SK-N-SH (cell line): Measurements from ENCODE around the gene TRPM3. TPM values are rescaled to one million over a fixed set of nuclear protein-coding genes. Genes with fewer than 3 reads are reported as not detected.

Source experiments
- CTCF ChIA-PET: fragments of 300-600, 350-600 bp; formaldehyde crosslinking; extraction: SDS; loops from one replicate; lab custom pipeline; 2021; lab: Yijun Ruan, JAX
- POLR2A ChIA-PET: fragments of 350-600 bp; sonication (Branson Sonifier 250); formaldehyde crosslinking; extraction: SDS; loops from one replicate; lab custom pipeline; 2020; ENCODE audit warnings: antibody characterized with exemption, inconsistent platforms; lab: Yijun Ruan, JAX
- DNase-seq: peaks from one replicate; pipeline ENCODE4 v3.0.0; 2012
- H2AFZ ChIP-seq: fragments of 200-600 bp; sonication (generic); 2 replicates; pipeline ENCODE4 v1.8.1; 2016; ENCODE audit warnings: antibody characterized with exemption, mild to moderate bottlenecking, low read depth
- H3F3A ChIP-seq: fragments of 200-600 bp; sonication (generic); replicated peaks from 2 replicates; pipeline ENCODE3; 2016; ENCODE audit warnings: antibody characterized with exemption, mild to moderate bottlenecking; ENCODE audit not compliant: insufficient read depth
- H3K27ac ChIP-seq, 2 experiments: fragments of 200-500 bp in 1 of 2; fragments of 200-600 bp in 1 of 2; sonication (Bioruptor generic) in 1 of 2; sonication (generic), shearing (Covaris generic) in 1 of 2; 2 replicates each; pipeline versions ENCODE4 v1.5.1 to v1.6.1; 2014 to 2016; ENCODE audit warnings: low read depth in 2 of 2, inconsistent platforms in 1 of 2, low read length in 1 of 2, mild to moderate bottlenecking in 1 of 2, mixed read lengths in 1 of 2
- H3K27me3 ChIP-seq: fragments of 200-600 bp; sonication (generic), shearing (Covaris generic); 2 replicates; pipeline ENCODE4 v1.6.1; 2016; ENCODE audit warnings: mixed run types; ENCODE audit not compliant: insufficient read depth
- H3K36me3 ChIP-seq, 2 experiments: fragments of 200-500 bp in 1 of 2; fragments of 200-600 bp in 1 of 2; sonication (Bioruptor generic) in 1 of 2; sonication (generic) in 1 of 2; replicated peaks in 1 of 2; 2 replicates each; pipeline versions ENCODE3 to v1.5.1; 2014 to 2016; ENCODE audit warnings: low read length in 1 of 2, mild to moderate bottlenecking in 1 of 2; ENCODE audit not compliant: insufficient read depth in 2 of 2, control insufficient read depth in 1 of 2
- H3K4me1 ChIP-seq, 2 experiments: fragments of 200-500 bp in 1 of 2; fragments of 200-600 bp in 1 of 2; sonication (Bioruptor generic) in 1 of 2; sonication (generic), shearing (Covaris generic) in 1 of 2; 2 replicates each; pipeline versions ENCODE4 v1.5.1 to v1.6.1; 2014 to 2016; ENCODE audit warnings: low read depth in 1 of 2, low read length in 1 of 2, mixed run types in 1 of 2; ENCODE audit not compliant: insufficient read depth in 2 of 2, control insufficient read depth in 1 of 2
- H3K4me2 ChIP-seq: fragments of 200-600 bp; sonication (generic), shearing (Covaris generic); 2 replicates; pipeline ENCODE4 v1.6.1; 2017; ENCODE audit warnings: mixed run types
- H3K4me3 ChIP-seq, 2 experiments: fragments of 200-500 bp in 1 of 2; fragments of 200-600 bp in 1 of 2; sonication (Bioruptor generic) in 1 of 2; sonication (generic), shearing (Covaris generic) in 1 of 2; 2 replicates each; pipeline versions ENCODE4 v1.5.1 to v1.8.1; 2014 to 2016; ENCODE audit warnings: low read depth in 2 of 2, inconsistent platforms in 1 of 2, low read length in 1 of 2, mild to moderate bottlenecking in 1 of 2, mixed read lengths in 1 of 2, moderate library complexity in 1 of 2
- H3K79me2 ChIP-seq: fragments of 200-600 bp; sonication (generic); 2 replicates; pipeline ENCODE4 v1.8.1; 2017; ENCODE audit warnings: mild to moderate bottlenecking; ENCODE audit not compliant: insufficient read depth
- H3K9ac ChIP-seq: fragments of 200-600 bp; sonication (generic); 2 replicates; pipeline ENCODE4 v1.6.1; 2017; ENCODE audit warnings: mixed run types
- H3K9me2 ChIP-seq: fragments of 200-600 bp; sonication (generic); 2 replicates; pipeline ENCODE4 v1.6.1; 2017; ENCODE audit warnings: mixed run types
- H3K9me3 ChIP-seq: fragments of 200-600 bp; sonication (generic); 2 replicates; pipeline ENCODE4 v1.6.1; 2017; ENCODE audit warnings: mixed run types, mild to moderate bottlenecking, moderate library complexity
- H4K20me1 ChIP-seq: fragments of 200-600 bp; sonication (generic); 2 replicates; pipeline ENCODE4 v1.6.1; 2017; ENCODE audit warnings: mild to moderate bottlenecking, mixed run types; ENCODE audit not compliant: insufficient read depth
- ELF1 ChIP-seq: IDR thresholded peaks from 2 replicates; pipeline ENCODE4 v1.4.0; 2012
- EP300 ChIP-seq, 2 experiments: IDR thresholded peaks; 2 replicates each; pipeline versions ENCODE4 v1.4.0 to v1.6.1; 2012; ENCODE audit warnings: borderline replicate concordance in 1 of 2, low read depth in 1 of 2, low read length in 1 of 2
- EZH2phosphoT487 ChIP-seq: fragments of 200-600 bp; sonication (generic); IDR thresholded peaks from 2 replicates; pipeline ENCODE4 v1.6.1; 2017; ENCODE audit warnings: low read depth, mixed run types, mild to moderate bottlenecking, antibody characterized with exemption, moderate library complexity, borderline replicate concordance
- FOSL2 ChIP-seq: IDR thresholded peaks from 2 replicates; pipeline ENCODE4 v1.4.0; 2012; ENCODE audit warnings: low read depth, mild to moderate bottlenecking, moderate library complexity, borderline replicate concordance
- FOXJ3 ChIP-seq: sonication (generic); formaldehyde crosslinking; IDR thresholded peaks from 2 replicates; pipeline ENCODE4 v1.5.1; 2020; ENCODE audit warnings: mild to moderate bottlenecking, missing genetic modification reagents
- FOXM1 ChIP-seq: IDR thresholded peaks from 2 replicates; pipeline ENCODE4 v1.4.0; 2012; ENCODE audit warnings: low read depth, mild to moderate bottlenecking
- GATA2 ChIP-seq: sonication (generic); formaldehyde crosslinking; IDR thresholded peaks from 2 replicates; pipeline ENCODE4 v1.5.0; 2020; ENCODE audit warnings: mild to moderate bottlenecking, missing genetic modification reagents
- NRF1 ChIP-seq: IDR thresholded peaks from 2 replicates; pipeline ENCODE4 v1.6.1; 2012; ENCODE audit warnings: low read depth, mild to moderate bottlenecking, low read length
- POLR2AphosphoS5 ChIP-seq: IDR thresholded peaks from 2 replicates; pipeline ENCODE4 v1.6.1; 2012; ENCODE audit warnings: low read depth, low read length
- RAD21 ChIP-seq: IDR thresholded peaks from 2 replicates; pipeline ENCODE4 v1.6.1; 2012; ENCODE audit warnings: mild to moderate bottlenecking, low read length
- RCOR1 ChIP-seq: fragments of 150-350 bp; IDR thresholded peaks from 2 replicates; pipeline ENCODE4 v1.6.1; 2017; ENCODE audit warnings: antibody characterized with exemption, low read length
- RFX5 ChIP-seq: IDR thresholded peaks from 2 replicates; pipeline ENCODE4 v1.6.1; 2012; ENCODE audit warnings: mild to moderate bottlenecking, improper control_type of control experiment, low read length
- RXRA ChIP-seq: IDR thresholded peaks from 2 replicates; pipeline ENCODE4 v1.4.0; 2012; ENCODE audit warnings: low read depth, mild to moderate bottlenecking, borderline replicate concordance
- TAF1 ChIP-seq: IDR thresholded peaks from 2 replicates; pipeline ENCODE4 v1.6.1; 2012; ENCODE audit warnings: low read depth, mild to moderate bottlenecking, low read length, moderate library complexity, borderline replicate concordance
- WGBS: methylation state at CpG from one replicate; pipeline ENCODE4 v1.1.6; 2017; ENCODE audit warnings: low lambda C conversion rate; 5-methylcytosine and 5-hydroxymethylcytosine counted together
- polyA plus RNA-seq, 3 experiments: library from polyadenylated mRNA; depleted of rRNA; stranded (reverse); fragments of >200 nt; gene quantifications; 2 replicates each; pipeline ENCODE4 v1.2.3, GENCODE V29; 2012
- TF ChIP-seq, protein P1 (sequence below): fragments of 150-350 bp; IDR thresholded peaks from 2 replicates; pipeline ENCODE4 v1.6.1; 2016; ENCODE audit warnings: mild to moderate bottlenecking, low read depth, low read length
- TF ChIP-seq, protein P2 (sequence below): IDR thresholded peaks from 2 replicates; pipeline ENCODE4 v1.4.0; 2012; ENCODE audit warnings: low read depth, borderline replicate concordance
- TF ChIP-seq, protein P3 (sequence below): fragments of 200-600 bp; sonication (generic); IDR thresholded peaks from 2 replicates; pipeline ENCODE4 v1.6.1; 2017; ENCODE audit warnings: antibody characterized with exemption, mild to moderate bottlenecking, moderate library complexity
- TF ChIP-seq, protein P4 (sequence below): IDR thresholded peaks from 2 replicates; pipeline ENCODE4 v1.6.1; 2012; ENCODE audit warnings: mild to moderate bottlenecking, low read depth, low read length, moderate library complexity

TRPM3 gene
- polyA plus RNA-seq, 1 of the 3 experiments (the other 2 are of a cell fraction): not detected

DNA sequence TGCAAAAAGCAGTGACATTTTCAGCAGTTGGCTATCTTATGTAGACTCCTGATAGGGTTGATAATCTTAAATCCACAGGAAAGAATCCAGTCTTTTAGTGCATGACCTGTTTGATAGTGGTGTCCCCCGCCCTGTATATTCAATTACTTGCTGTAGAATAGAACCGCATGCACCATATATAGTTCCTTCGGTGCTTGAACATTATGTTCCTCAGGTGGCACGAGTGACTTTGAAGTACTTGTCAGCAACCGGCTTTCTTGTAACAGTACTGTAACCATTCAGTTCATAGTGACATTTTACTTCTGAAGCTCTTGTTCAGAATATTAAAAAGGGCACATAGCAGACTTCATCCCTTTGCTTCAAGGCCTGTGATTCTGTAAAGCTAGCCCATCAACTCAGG lies 543.8 kb downstream of the TRPM3 start:
- Histone ChIP-seq H3K27me3 (no peaks in the 10 kb centered on the region), H4K20me1 (no peaks in the 10 kb centered on the region), H3K79me2 (no peaks in the 10 kb centered on the region), H3K9me3 (no peaks in the 10 kb centered on the region), H3K4me1 (peaks cover 0 to 18% of the 10 kb centered on the region in 2 experiments; a peak in 2 of 4 replicates), H3K9ac (no peak overlapping the region), H3F3A (peaks cover 14% of the 10 kb centered on the region), H2AFZ (no peak overlapping the region), H3K4me2 (no peak overlapping the region), H3K36me3 (no peaks in the 10 kb centered on the region), H3K4me3 (no peak overlapping the region), H3K9me2 (no peaks in the 10 kb centered on the region), H3K27ac (peak overlapping the region in 1 of 2 experiments; percentile 31; a peak in 1 of 4 replicates)
- POLR2A ChIA-PET: interaction anchor here (0.7 kb wide), 1 partner anchor 199 kb away, joined by 5 read pairs; no protein-coding TSS in a partner anchor
- no peak for TF ChIP-seq EZH2phosphoT487
- TF ChIP-seq, protein P1, sequence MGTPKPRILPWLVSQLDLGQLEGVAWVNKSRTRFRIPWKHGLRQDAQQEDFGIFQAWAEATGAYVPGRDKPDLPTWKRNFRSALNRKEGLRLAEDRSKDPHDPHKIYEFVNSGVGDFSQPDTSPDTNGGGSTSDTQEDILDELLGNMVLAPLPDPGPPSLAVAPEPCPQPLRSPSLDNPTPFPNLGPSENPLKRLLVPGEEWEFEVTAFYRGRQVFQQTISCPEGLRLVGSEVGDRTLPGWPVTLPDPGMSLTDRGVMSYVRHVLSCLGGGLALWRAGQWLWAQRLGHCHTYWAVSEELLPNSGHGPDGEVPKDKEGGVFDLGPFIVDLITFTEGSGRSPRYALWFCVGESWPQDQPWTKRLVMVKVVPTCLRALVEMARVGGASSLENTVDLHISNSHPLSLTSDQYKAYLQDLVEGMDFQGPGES: no peak
- no peak for TF ChIP-seq FOSL2
- no peak for TF ChIP-seq ELF1
- no peak for TF ChIP-seq POLR2AphosphoS5
- TF ChIP-seq FOXM1: no peak
- TF ChIP-seq, protein P2, sequence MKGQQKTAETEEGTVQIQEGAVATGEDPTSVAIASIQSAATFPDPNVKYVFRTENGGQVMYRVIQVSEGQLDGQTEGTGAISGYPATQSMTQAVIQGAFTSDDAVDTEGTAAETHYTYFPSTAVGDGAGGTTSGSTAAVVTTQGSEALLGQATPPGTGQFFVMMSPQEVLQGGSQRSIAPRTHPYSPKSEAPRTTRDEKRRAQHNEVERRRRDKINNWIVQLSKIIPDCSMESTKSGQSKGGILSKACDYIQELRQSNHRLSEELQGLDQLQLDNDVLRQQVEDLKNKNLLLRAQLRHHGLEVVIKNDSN: no peak
- TF ChIP-seq, protein P3, sequence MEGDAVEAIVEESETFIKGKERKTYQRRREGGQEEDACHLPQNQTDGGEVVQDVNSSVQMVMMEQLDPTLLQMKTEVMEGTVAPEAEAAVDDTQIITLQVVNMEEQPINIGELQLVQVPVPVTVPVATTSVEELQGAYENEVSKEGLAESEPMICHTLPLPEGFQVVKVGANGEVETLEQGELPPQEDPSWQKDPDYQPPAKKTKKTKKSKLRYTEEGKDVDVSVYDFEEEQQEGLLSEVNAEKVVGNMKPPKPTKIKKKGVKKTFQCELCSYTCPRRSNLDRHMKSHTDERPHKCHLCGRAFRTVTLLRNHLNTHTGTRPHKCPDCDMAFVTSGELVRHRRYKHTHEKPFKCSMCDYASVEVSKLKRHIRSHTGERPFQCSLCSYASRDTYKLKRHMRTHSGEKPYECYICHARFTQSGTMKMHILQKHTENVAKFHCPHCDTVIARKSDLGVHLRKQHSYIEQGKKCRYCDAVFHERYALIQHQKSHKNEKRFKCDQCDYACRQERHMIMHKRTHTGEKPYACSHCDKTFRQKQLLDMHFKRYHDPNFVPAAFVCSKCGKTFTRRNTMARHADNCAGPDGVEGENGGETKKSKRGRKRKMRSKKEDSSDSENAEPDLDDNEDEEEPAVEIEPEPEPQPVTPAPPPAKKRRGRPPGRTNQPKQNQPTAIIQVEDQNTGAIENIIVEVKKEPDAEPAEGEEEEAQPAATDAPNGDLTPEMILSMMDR: no peak
- TF ChIP-seq GATA2: no peak
- no peak for TF ChIP-seq FOXJ3 (CRISPR knock-in tag)
- no peak for TF ChIP-seq RCOR1
- WGBS: 80% methylated on average over 5 of the region's 5 CpGs
- DNase-seq: no peak
- CTCF ChIA-PET: interaction anchor here (0.6 kb wide), 1 partner anchor 214 kb away, joined by 3 read pairs; no protein-coding TSS in a partner anchor

DNA sequence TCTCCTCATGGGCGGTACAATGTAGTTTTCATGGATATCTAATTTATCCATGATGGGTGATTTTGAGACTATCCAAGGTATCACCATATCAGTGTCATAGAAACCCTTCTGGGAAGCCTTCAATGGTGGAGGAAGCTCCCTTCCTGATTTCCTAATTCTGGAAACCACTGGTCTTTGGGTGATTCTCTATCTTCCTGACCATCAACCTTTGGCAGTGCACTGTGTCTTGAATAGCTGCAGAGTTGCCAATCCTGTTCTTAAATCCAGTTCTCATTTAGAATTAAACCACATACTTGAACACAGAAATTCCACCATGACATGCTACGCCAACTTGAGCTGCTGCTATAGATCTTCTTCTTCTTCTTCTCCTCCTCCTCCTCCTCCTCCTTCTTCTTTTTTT lies 545.3 kb downstream of the TRPM3 start:
- WGBS: 85% methylated on average over 2 of the region's 2 CpGs
- TF ChIP-seq RAD21 (no peak), ELF1 (no peak), RXRA (no peak), EP300 (IDR thresholded peaks at IDR 0.05; ENCODE audit: borderline replicate concordance in 1 of 2, low read depth in 1 of 2, low read length in 1 of 2) (no peak), RFX5 (no peak), NRF1 (no peak), TAF1 (no peak)
- TF ChIP-seq, protein P4, sequence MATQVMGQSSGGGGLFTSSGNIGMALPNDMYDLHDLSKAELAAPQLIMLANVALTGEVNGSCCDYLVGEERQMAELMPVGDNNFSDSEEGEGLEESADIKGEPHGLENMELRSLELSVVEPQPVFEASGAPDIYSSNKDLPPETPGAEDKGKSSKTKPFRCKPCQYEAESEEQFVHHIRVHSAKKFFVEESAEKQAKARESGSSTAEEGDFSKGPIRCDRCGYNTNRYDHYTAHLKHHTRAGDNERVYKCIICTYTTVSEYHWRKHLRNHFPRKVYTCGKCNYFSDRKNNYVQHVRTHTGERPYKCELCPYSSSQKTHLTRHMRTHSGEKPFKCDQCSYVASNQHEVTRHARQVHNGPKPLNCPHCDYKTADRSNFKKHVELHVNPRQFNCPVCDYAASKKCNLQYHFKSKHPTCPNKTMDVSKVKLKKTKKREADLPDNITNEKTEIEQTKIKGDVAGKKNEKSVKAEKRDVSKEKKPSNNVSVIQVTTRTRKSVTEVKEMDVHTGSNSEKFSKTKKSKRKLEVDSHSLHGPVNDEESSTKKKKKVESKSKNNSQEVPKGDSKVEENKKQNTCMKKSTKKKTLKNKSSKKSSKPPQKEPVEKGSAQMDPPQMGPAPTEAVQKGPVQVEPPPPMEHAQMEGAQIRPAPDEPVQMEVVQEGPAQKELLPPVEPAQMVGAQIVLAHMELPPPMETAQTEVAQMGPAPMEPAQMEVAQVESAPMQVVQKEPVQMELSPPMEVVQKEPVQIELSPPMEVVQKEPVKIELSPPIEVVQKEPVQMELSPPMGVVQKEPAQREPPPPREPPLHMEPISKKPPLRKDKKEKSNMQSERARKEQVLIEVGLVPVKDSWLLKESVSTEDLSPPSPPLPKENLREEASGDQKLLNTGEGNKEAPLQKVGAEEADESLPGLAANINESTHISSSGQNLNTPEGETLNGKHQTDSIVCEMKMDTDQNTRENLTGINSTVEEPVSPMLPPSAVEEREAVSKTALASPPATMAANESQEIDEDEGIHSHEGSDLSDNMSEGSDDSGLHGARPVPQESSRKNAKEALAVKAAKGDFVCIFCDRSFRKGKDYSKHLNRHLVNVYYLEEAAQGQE: no peak
- TF ChIP-seq, protein P2: no peak

More for the DNA sequence above, 545.3 kb downstream of the TRPM3 start:
- H3K27me3 ChIP-seq: no peaks in the 10 kb centered on the region
- no peak overlapping the region for H2AFZ ChIP-seq
- H3K4me3 ChIP-seq: no peak overlapping the region
- H3K9me3 ChIP-seq: no peaks in the 10 kb centered on the region
- no peaks in the 10 kb centered on the region for H3K36me3 ChIP-seq
- ChIA-PET CTCF (interaction anchor here (1.1 to 1.3 kb wide), 2 partner anchors 9 to 26 kb away, joined by 3 to 4 read pairs; no protein-coding TSS in a partner anchor), POLR2A (interaction anchor here (0.6 to 0.8 kb wide), 2 partner anchors 9 to 1114 kb away, joined by 3 to 5 read pairs; no protein-coding TSS in a partner anchor)
- no peak overlapping the region for H3K9ac ChIP-seq
- H3F3A ChIP-seq: peaks cover 14% of the 10 kb centered on the region
- H3K4me1 ChIP-seq: peaks cover 0 to 14% of the 10 kb centered on the region in 2 experiments; a peak in 2 of 4 replicates
- DNase-seq: no peak
- no peak overlapping the region for H3K27ac ChIP-seq
- H4K20me1 ChIP-seq: no peaks in the 10 kb centered on the region
- H3K9me2 ChIP-seq: no peaks in the 10 kb centered on the region
- H3K4me2 ChIP-seq: no peak overlapping the region
- no peaks in the 10 kb centered on the region for H3K79me2 ChIP-seq
